Peyer's patch (tissue), 4 donors: ENCODE results near the gene RAB1B.

Experiments
- POLR2A ChIP-seq, 2 donors: fragments of 450-650 bp; IDR thresholded peaks; one replicate each; pipeline ENCODE4 v1.5.1; 2017; ENCODE audit warnings: antibody characterized with exemption in 2 of 2, mild to moderate bottlenecking in 2 of 2, moderate library complexity in 2 of 2
- TF ChIP-seq, protein P1 (sequence below), 6 experiments: fragments of 450-650 bp in 4 of 6; fragments of 200-600 bp in 2 of 6; sonication (generic) in 1 of 6; IDR thresholded peaks; one replicate each; pipeline ENCODE4 v1.5.1; 2017 to 2019; ENCODE audit warnings: antibody characterized with exemption in 6 of 6, mild to moderate bottlenecking in 3 of 6, moderate library complexity in 1 of 6

DNA sequence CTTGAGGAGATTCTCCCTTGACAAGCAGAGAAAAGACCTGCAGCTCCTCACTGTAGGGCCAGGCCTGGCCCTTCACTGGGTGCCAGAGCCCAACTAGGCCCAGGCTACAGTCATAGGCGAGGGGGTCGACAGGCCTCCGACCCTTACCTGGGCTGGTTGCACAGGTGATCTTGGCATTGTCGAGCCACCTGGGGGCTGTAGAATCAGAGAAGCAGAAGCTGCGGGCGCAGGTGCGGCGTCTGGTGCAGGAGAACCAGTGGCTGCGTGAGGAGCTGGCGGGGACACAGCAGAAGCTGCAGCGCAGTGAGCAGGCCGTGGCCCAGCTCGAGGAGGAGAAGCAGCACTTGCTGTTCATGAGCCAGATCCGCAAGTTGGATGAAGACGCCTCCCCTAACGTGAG lies 6.9 kb upstream of the RAB1B start:
- TF ChIP-seq POLR2A (IDR thresholded peaks at IDR 0.05), result no peak
- TF ChIP-seq, protein P1, sequence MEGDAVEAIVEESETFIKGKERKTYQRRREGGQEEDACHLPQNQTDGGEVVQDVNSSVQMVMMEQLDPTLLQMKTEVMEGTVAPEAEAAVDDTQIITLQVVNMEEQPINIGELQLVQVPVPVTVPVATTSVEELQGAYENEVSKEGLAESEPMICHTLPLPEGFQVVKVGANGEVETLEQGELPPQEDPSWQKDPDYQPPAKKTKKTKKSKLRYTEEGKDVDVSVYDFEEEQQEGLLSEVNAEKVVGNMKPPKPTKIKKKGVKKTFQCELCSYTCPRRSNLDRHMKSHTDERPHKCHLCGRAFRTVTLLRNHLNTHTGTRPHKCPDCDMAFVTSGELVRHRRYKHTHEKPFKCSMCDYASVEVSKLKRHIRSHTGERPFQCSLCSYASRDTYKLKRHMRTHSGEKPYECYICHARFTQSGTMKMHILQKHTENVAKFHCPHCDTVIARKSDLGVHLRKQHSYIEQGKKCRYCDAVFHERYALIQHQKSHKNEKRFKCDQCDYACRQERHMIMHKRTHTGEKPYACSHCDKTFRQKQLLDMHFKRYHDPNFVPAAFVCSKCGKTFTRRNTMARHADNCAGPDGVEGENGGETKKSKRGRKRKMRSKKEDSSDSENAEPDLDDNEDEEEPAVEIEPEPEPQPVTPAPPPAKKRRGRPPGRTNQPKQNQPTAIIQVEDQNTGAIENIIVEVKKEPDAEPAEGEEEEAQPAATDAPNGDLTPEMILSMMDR (IDR thresholded peaks at IDR 0.05), result no peak
